ENCODE results near the gene TDRD1.

The TDRD1 gene

DNA sequence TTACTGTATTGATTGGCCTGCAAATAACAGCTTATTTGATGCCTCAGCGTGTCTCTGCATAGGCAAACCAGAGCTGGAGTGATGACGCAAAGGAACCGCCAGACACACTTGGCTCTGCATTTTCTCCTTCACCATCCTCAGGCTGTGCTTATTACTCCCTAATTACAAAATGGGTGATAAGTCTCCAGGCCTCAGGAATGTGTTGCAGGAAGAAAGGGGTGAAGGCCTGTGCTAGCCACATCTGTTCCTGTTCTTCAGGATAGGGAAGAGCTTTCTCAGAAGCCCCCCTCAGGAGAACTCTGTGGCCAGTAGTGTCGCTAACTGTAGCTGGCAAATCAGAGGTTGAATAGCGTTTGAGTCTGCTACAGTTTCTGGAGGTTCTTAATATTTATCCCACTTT lies 5.1 kb downstream of the TDRD1 start:
- Histone ChIP-seq H2AFZ (ENCODE audit: insufficient read depth, low read length, poor library complexity) (no peak overlapping the region), H2BK5ac (ENCODE audit: low read depth, low read length, poor library complexity) (no peak overlapping the region), H2AK5ac (ENCODE audit: low read length) (no peak overlapping the region), H4K91ac (ENCODE audit: low read depth, low read length) (no peak overlapping the region), H3K36me3 (ENCODE audit: control insufficient read depth in 1 of 2, insufficient read depth in 2 of 2, low read length in 2 of 2) (no peaks in the 10 kb centered on the region), H3K23ac (ENCODE audit: low read length) (no peak overlapping the region), H3K4me3 (ENCODE audit: low read depth, low read length) (no peak overlapping the region), H3K79me1 (ENCODE audit: low read length) (no peaks in the 10 kb centered on the region), H4K8ac (ENCODE audit: low read depth, low read length) (no peak overlapping the region), H3K4ac (ENCODE audit: low read depth, low read length) (no peak overlapping the region), H2BK120ac (ENCODE audit: insufficient read depth, low read length, poor library complexity) (no peak overlapping the region), H3K14ac (ENCODE audit: low read length) (no peak overlapping the region), H3K9ac (ENCODE audit: low read length) (no peak overlapping the region), H2BK12ac (ENCODE audit: low read length) (no peak overlapping the region), H3K4me2 (ENCODE audit: low read length) (no peak overlapping the region), H3K9me3 (ENCODE audit: insufficient read depth, low read depth, low read length) (no peaks in the 10 kb centered on the region), H3K79me2 (ENCODE audit: control insufficient read depth, insufficient read depth, low read length, poor library complexity) (no peaks in the 10 kb centered on the region), H3K4me1 (ENCODE audit: control insufficient read depth in 1 of 2, insufficient read depth in 2 of 2, low read length in 2 of 2) (peaks cover 0 to 4% of the 10 kb centered on the region in 2 experiments), H3K27ac (ENCODE audit: low read depth, low read length) (no peak overlapping the region), H4K12ac (ENCODE audit: low read depth, low read length) (no peak overlapping the region), H3K27me3 (ENCODE audit: insufficient read depth, low read length) (no peaks in the 10 kb centered on the region), H3K18ac (ENCODE audit: low read length) (no peak overlapping the region)
- no CpG with 5 or more reads among the region's 5 CpGs for WGBS (ENCODE audit: extremely low coverage, insufficient coverage, insufficient read length)
- DNase-seq, result no peak

- no peak for DNase-seq
- H4K12ac ChIP-seq (ENCODE audit: low read depth, low read length), result no peak overlapping the region
- H3K36me3 ChIP-seq (ENCODE audit: control insufficient read depth in 1 of 2, insufficient read depth in 2 of 2, low read length in 2 of 2), result no peaks in the 10 kb centered on the region
Measured at GRCh38 chr10:114188001-114188400, 8.8 kb downstream of the TDRD1 start.

GRCh38 chr10:114188900-114189299 lies 9.7 kb downstream of the TDRD1 start:
- Histone ChIP-seq H3K4ac (ENCODE audit: low read depth, low read length) (no peak overlapping the region), H3K4me1 (ENCODE audit: control insufficient read depth in 1 of 2, insufficient read depth in 2 of 2, low read length in 2 of 2) (peaks cover 0 to 4% of the 10 kb centered on the region in 2 experiments), H3K36me3 (ENCODE audit: control insufficient read depth in 1 of 2, insufficient read depth in 2 of 2, low read length in 2 of 2) (no peaks in the 10 kb centered on the region), H3K14ac (ENCODE audit: low read length) (no peak overlapping the region), H4K91ac (ENCODE audit: low read depth, low read length) (no peak overlapping the region), H3K79me2 (ENCODE audit: control insufficient read depth, insufficient read depth, low read length, poor library complexity) (no peaks in the 10 kb centered on the region), H3K9ac (ENCODE audit: low read length) (no peak overlapping the region), H3K23ac (ENCODE audit: low read length) (no peak overlapping the region), H3K27ac (ENCODE audit: low read depth, low read length) (no peak overlapping the region), H2BK12ac (ENCODE audit: low read length) (no peak overlapping the region), H3K27me3 (ENCODE audit: insufficient read depth, low read length) (no peaks in the 10 kb centered on the region), H3K79me1 (ENCODE audit: low read length) (no peaks in the 10 kb centered on the region), H4K8ac (ENCODE audit: low read depth, low read length) (no peak overlapping the region), H2BK5ac (ENCODE audit: low read depth, low read length, poor library complexity) (no peak overlapping the region), H3K4me3 (ENCODE audit: low read depth, low read length) (no peak overlapping the region), H2AFZ (ENCODE audit: insufficient read depth, low read length, poor library complexity) (no peak overlapping the region), H4K12ac (ENCODE audit: low read depth, low read length) (no peak overlapping the region), H3K4me2 (ENCODE audit: low read length) (no peak overlapping the region), H2BK120ac (ENCODE audit: insufficient read depth, low read length, poor library complexity) (no peak overlapping the region), H3K18ac (ENCODE audit: low read length) (no peak overlapping the region), H3K9me3 (ENCODE audit: insufficient read depth, low read depth, low read length) (no peaks in the 10 kb centered on the region), H2AK5ac (ENCODE audit: low read length) (no peak overlapping the region)
- WGBS (ENCODE audit: extremely low coverage, insufficient coverage, insufficient read length), result no CpG with 5 or more reads among the region's 3 CpGs
- no peak for DNase-seq

More at GRCh38 chr10:114188001-114188400, 8.8 kb downstream of the TDRD1 start:
- no peaks in the 10 kb centered on the region for H3K9me3 ChIP-seq (ENCODE audit: insufficient read depth, low read depth, low read length)
- H2BK12ac ChIP-seq (ENCODE audit: low read length), result no peak overlapping the region
- H3K79me2 ChIP-seq (ENCODE audit: control insufficient read depth, insufficient read depth, low read length, poor library complexity), result no peaks in the 10 kb centered on the region
- H3K9ac ChIP-seq (ENCODE audit: low read length), result no peak overlapping the region
- WGBS (ENCODE audit: extremely low coverage, insufficient coverage, insufficient read length), result no CpG with 5 or more reads among the region's 3 CpGs
- peaks cover 0 to 4% of the 10 kb centered on the region in 2 experiments for H3K4me1 ChIP-seq (ENCODE audit: control insufficient read depth in 1 of 2, insufficient read depth in 2 of 2, low read length in 2 of 2)
- no peak overlapping the region for H4K8ac ChIP-seq (ENCODE audit: low read depth, low read length)
- H4K91ac ChIP-seq (ENCODE audit: low read depth, low read length), result no peak overlapping the region
- no peak overlapping the region for H3K23ac ChIP-seq (ENCODE audit: low read length)
- H3K27me3 ChIP-seq (ENCODE audit: insufficient read depth, low read length), result no peaks in the 10 kb centered on the region
- no peak overlapping the region for H2BK5ac ChIP-seq (ENCODE audit: low read depth, low read length, poor library complexity)
- H3K4me3 ChIP-seq (ENCODE audit: low read depth, low read length), result no peak overlapping the region
- H3K79me1 ChIP-seq (ENCODE audit: low read length), result no peaks in the 10 kb centered on the region
- no peak overlapping the region for H3K18ac ChIP-seq (ENCODE audit: low read length)
- no peak overlapping the region for H3K4ac ChIP-seq (ENCODE audit: low read depth, low read length)
- H2AK5ac ChIP-seq (ENCODE audit: low read length), result no peak overlapping the region
- no peak overlapping the region for H3K27ac ChIP-seq (ENCODE audit: low read depth, low read length)
- H3K14ac ChIP-seq (ENCODE audit: low read length), result no peak overlapping the region
- H3K4me2 ChIP-seq (ENCODE audit: low read length), result no peak overlapping the region
- no peak overlapping the region for H2AFZ ChIP-seq (ENCODE audit: insufficient read depth, low read length, poor library complexity)
- no peak overlapping the region for H2BK120ac ChIP-seq (ENCODE audit: insufficient read depth, low read length, poor library complexity)

DNA sequence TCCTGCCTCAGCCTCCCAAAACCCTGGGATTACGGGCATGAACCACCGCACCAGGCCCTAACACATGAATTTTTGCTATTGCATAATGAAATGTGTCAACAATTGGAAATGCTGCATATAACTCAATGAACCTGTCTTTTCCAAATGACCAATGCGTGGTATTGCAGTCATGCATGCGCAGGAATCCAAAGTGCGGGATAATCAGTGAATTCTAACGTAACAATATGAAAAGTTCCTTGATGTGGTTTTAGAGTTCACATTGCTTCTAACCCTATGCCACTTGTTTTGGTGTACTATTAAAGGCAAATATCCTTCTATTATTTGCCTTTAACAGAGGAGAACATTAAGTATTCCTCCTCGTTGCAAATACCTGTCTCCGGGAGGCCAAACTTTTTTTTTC lies 10.5 kb downstream of the TDRD1 start:
- Histone ChIP-seq H2BK5ac (ENCODE audit: low read depth, low read length, poor library complexity) (no peak overlapping the region), H3K9ac (ENCODE audit: low read length) (no peak overlapping the region)

More for the DNA sequence above, 10.5 kb downstream of the TDRD1 start:
- DNase-seq, result peak in 1 of 2 donors; percentile 82
- Histone ChIP-seq H3K9me3 (ENCODE audit: insufficient read depth, low read depth, low read length) (no peaks in the 10 kb centered on the region), H3K14ac (ENCODE audit: low read length) (no peak overlapping the region), H3K27ac (ENCODE audit: low read depth, low read length) (no peak overlapping the region), H3K4me2 (ENCODE audit: low read length) (no peak overlapping the region), H3K27me3 (ENCODE audit: insufficient read depth, low read length) (no peaks in the 10 kb centered on the region), H2AFZ (ENCODE audit: insufficient read depth, low read length, poor library complexity) (no peak overlapping the region), H4K91ac (ENCODE audit: low read depth, low read length) (no peak overlapping the region), H3K4me3 (ENCODE audit: low read depth, low read length) (no peak overlapping the region), H2BK120ac (ENCODE audit: insufficient read depth, low read length, poor library complexity) (no peak overlapping the region), H4K12ac (ENCODE audit: low read depth, low read length) (no peak overlapping the region), H3K4me1 (ENCODE audit: control insufficient read depth in 1 of 2, insufficient read depth in 2 of 2, low read length in 2 of 2) (no peaks in the 10 kb centered on the region), H2BK12ac (ENCODE audit: low read length) (no peak overlapping the region), H2AK5ac (ENCODE audit: low read length) (no peak overlapping the region), H3K18ac (ENCODE audit: low read length) (no peak overlapping the region), H3K79me1 (ENCODE audit: low read length) (no peaks in the 10 kb centered on the region), H3K36me3 (ENCODE audit: control insufficient read depth in 1 of 2, insufficient read depth in 2 of 2, low read length in 2 of 2) (no peaks in the 10 kb centered on the region), H4K8ac (ENCODE audit: low read depth, low read length) (no peak overlapping the region), H3K4ac (ENCODE audit: low read depth, low read length) (no peak overlapping the region), H3K79me2 (ENCODE audit: control insufficient read depth, insufficient read depth, low read length, poor library complexity) (no peaks in the 10 kb centered on the region), H3K23ac (ENCODE audit: low read length) (no peak overlapping the region)
- no CpG with 5 or more reads among the region's 8 CpGs for WGBS (ENCODE audit: extremely low coverage, insufficient coverage, insufficient read length)
